HG02870 (cell line): ENCODE data around the gene MYO7A.

ENCODE experiments used
- ATAC-seq: cut with Tn5 transposase; IDR thresholded peaks from one replicate; pipeline ENCODE4 v1.9.1; 2021; ENCODE audit warnings: mild to moderate bottlenecking, moderate library complexity; ENCODE audit not compliant: unreplicated experiment

The MYO7A gene

GRCh38 chr11:77262803-77263202, 134.8 kb downstream of the MYO7A start:
- no peak for ATAC-seq
